ENCODE measurements around the gene MT1G. TPM values are rescaled to one million over a fixed set of nuclear protein-coding genes. Genes with fewer than 3 reads are reported as not detected.

Gene MT1G
- total RNA-seq, 3 donors from 2014 or later (not counting 1 experiment from before 2014, with no cell fraction given), result 0.80 to 1.5 TPM; not detected in 1

- DNase-seq (no peak), ATAC-seq (no peak)
- Mint-ChIP-seq H3K27ac (no peak overlapping the region), H3K4me1 (peaks cover 14 to 29% of the 10 kb centered on the region in 2 donors), H3K4me3 (no peak overlapping the region), H3K27me3 (ENCODE audit: low read depth in 2 of 2) (peaks cover 7 to 14% of the 10 kb centered on the region in 2 donors), H3K36me3 (no peaks in the 10 kb centered on the region), H3K9me3 (no peaks in the 10 kb centered on the region)
- Histone ChIP-seq H3K4me3 (ENCODE audit: low read length) (no peak overlapping the region), H3K36me3 (ENCODE audit: control insufficient read depth, insufficient read depth, low read length) (no peaks in the 10 kb centered on the region), H3K9me3 (ENCODE audit: control insufficient read depth, insufficient read depth, low read length) (no peaks in the 10 kb centered on the region), H3K4me1 (ENCODE audit: control insufficient read depth, insufficient read depth, low read length) (peaks cover 32% of the 10 kb centered on the region), H3K27me3 (ENCODE audit: control insufficient read depth, insufficient read depth, low read length) (peaks cover 3% of the 10 kb centered on the region), H3K27ac (ENCODE audit: low read length) (no peak overlapping the region)
- no peak for TF ChIP-seq CTCF (IDR thresholded peaks at IDR 0.05)
- intact Hi-C loops (cut with micrococcal nuclease), result no loop called here
- WGBS (ENCODE audit: insufficient coverage), result 70% methylated on average over 5 of the region's 6 CpGs
These were observed 12.0 kb upstream of the MT1G start for GRCh38 chr16:56679818-56680217.

DNA sequence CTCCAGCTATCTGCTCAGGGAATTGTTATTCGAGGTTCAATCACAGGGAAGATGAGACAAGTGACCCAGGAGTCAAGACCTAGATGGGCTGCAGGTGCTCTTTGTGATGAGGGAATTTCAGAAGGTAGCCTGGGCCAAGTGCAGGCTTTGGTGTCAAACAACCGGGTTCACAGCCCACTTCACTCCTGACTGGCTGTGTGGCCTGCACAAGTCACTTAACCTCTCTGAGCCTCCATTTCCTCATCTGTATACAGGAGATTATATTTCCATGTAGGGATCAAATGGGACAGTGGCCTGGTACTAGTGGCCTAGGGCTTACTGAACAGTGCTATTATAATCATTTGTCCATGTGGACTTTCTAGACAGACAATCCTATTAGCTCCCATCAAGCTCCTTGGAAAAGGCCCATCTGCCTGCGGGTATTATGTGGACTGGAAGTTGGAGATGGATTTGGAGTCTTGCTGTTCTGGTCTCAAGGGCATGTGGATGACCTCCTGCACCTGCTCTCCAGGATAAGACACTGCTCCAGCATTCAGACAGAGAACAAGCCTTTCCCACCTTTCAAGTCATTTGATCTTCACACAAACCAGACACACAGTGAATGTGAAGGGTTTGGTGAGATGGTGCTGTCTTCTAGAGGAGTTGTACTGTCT, 11.3 kb upstream of the MT1G start:
- Histone ChIP-seq H3K4me1 (ENCODE audit: control insufficient read depth, insufficient read depth, low read length) (peaks cover 32% of the 10 kb centered on the region), H3K36me3 (ENCODE audit: control insufficient read depth, insufficient read depth, low read length) (no peaks in the 10 kb centered on the region), H3K27me3 (ENCODE audit: control insufficient read depth, insufficient read depth, low read length) (peaks cover 3% of the 10 kb centered on the region), H3K9me3 (ENCODE audit: control insufficient read depth, insufficient read depth, low read length) (no peaks in the 10 kb centered on the region), H3K27ac (ENCODE audit: low read length) (no peak overlapping the region), H3K4me3 (ENCODE audit: low read length) (no peak overlapping the region)
- Mint-ChIP-seq H3K9me3 (no peaks in the 10 kb centered on the region), H3K27me3 (ENCODE audit: low read depth in 2 of 2) (peaks cover 11 to 17% of the 10 kb centered on the region in 2 donors), H3K4me3 (no peak overlapping the region), H3K27ac (no peak overlapping the region), H3K36me3 (no peaks in the 10 kb centered on the region), H3K4me1 (peaks cover 14 to 29% of the 10 kb centered on the region in 2 donors)
- DNase-seq (no peak), ATAC-seq (no peak)
- intact Hi-C loops (cut with micrococcal nuclease), result no loop called here
- no peak for TF ChIP-seq CTCF (IDR thresholded peaks at IDR 0.05)
- WGBS (ENCODE audit: insufficient coverage), result 100% methylated on average over 1 of the region's 3 CpGs

GRCh38 chr16:56677474-56677873, 9.6 kb upstream of the MT1G start:
- H3K4me3 ChIP-seq (ENCODE audit: low read length), result no peak overlapping the region
- DNase-seq (no peak), ATAC-seq (no peak)
- H3K4me3 Mint-ChIP-seq, result no peak overlapping the region
- H3K27ac ChIP-seq (ENCODE audit: low read length), result no peak overlapping the region
- H3K4me1 ChIP-seq (ENCODE audit: control insufficient read depth, insufficient read depth, low read length), result peaks cover 19% of the 10 kb centered on the region
- TF ChIP-seq CTCF (IDR thresholded peaks at IDR 0.05), result no peak
- peaks cover 14 to 21% of the 10 kb centered on the region in 2 donors for H3K4me1 Mint-ChIP-seq
- H3K27me3 ChIP-seq (ENCODE audit: control insufficient read depth, insufficient read depth, low read length), result peaks cover 3% of the 10 kb centered on the region
- no peaks in the 10 kb centered on the region for H3K9me3 Mint-ChIP-seq
- H3K9me3 ChIP-seq (ENCODE audit: control insufficient read depth, insufficient read depth, low read length), result no peaks in the 10 kb centered on the region
- WGBS (ENCODE audit: insufficient coverage), result 87% methylated on average over 2 of the region's 3 CpGs
- no peaks in the 10 kb centered on the region for H3K36me3 ChIP-seq (ENCODE audit: control insufficient read depth, insufficient read depth, low read length)
- no peak overlapping the region for H3K27ac Mint-ChIP-seq
- intact Hi-C loops (cut with micrococcal nuclease), result no loop called here
- H3K27me3 Mint-ChIP-seq (ENCODE audit: low read depth in 2 of 2), result peaks cover 27 to 32% of the 10 kb centered on the region in 2 donors
- no peaks in the 10 kb centered on the region for H3K36me3 Mint-ChIP-seq
